Measurements from ENCODE around the gene AACS.
"Not testable (repeated sequence)": the region's sequence is repeated elsewhere in the genome, so short reads cannot be mapped to it uniquely, and the experiment has no call there.

The AACS gene

DNA sequence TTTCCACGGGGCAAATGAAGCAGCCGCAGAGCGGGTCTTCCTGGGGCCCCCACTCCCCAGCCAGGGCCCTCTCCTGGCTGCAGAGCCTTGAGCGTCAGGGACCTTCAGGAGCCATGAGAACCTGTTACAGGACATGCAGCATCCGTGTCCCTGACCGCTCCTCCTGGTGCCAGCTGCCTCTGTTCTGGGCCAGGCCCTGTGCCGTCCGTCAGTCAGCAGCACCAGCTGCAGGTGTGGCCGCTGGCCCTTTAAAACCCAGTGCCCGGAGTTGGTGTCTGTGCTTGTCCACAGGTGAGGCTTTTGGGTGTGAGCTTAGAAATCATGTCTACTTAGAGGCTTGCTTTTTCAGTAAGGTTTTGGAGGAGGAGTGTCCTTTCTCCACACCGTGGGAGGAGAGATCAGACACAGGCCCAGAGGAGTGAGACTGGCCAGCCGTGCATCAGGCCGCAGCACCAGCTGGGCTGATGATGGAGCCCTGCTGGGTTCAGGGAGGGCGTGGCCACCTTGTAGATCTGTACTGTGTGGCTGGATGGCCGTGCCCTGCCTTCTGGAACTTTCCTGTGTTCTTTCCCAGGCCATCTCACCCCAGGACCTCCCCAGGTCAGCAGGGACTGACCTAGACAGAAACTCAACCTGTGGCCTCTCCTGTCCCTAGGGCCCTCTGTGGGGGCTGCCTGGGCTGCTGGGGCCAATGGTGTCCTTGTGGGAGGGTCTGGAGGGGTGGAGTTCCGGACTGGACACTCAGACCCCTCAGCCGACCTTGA is 27.1 kb downstream of the AACS start:
- DNase-seq (ENCODE audit: low read depth, low spot score), result no peak

DNA sequence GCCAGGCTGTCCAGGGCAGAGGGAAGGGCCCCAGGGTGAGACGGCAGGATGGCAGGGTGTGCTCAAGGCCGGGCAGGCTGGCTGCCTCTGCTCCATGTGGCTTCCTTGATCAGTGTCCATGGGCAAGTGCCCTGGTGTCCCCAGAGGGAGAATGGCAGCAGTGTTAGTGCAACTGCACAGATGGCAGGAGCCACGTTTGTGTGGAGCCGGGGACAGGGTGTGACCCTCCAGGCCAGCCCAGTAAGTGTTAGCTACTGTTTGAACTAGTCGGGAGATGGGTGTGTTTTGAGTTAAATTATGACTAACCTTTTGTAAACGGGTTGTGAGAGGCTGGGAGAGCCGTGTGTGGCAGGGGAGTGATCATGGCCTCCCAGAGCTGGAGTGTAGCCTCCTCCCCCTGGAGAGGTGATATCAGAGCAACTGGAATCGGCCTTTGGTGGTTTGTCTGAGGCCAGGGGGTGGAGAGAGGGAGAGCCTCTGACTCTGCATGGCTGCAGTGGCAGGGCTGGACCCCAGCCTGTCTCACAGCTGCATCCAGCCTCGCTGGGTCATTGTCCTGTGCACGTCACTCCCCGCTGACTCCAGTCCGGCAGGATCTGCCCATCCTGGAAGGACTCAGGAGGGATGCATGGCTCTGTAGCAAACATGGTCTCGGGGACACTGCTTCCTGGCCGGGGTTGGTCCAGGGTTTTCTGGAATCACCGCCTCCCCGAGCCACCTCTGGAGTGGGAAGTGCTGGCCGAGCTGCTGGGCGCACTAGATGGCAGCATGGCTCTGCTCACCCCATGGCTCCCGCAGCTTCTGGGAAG is 27.8 kb downstream of the AACS start:
- no peak for DNase-seq (ENCODE audit: low read depth, low spot score)

DNA sequence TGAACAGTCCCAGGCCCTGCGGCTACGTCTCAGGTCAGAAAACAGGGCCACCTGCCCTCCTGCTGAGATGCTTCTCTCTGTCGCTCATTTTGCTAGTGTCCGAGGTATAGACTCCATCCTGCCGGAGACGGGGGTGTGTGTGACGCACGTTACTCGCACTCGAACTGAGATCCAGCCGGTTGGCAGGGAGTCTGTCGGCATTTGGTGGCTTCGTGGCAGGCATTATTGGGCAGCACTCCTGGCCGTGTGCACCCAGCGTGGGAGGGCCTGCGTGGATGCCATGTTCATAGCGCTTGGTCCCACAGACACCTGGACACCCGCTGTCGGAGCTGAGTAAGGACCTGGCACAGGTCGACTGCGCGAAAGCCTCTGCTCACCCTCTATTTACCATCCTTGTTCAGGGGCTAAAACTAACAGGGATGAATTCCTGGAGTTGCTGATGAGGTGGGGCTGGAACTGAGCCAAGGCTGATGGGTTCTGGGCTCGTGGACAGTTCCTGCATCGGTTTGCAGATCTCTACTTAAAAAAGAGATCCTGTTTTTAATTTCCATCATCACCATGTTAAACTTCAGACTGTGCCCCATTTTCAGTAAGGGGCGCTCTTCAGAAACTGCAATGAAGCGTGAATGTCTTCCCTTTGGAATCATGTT is 28.6 kb downstream of the AACS start:
- DNase-seq (ENCODE audit: low read depth, low spot score), result no peak

DNA sequence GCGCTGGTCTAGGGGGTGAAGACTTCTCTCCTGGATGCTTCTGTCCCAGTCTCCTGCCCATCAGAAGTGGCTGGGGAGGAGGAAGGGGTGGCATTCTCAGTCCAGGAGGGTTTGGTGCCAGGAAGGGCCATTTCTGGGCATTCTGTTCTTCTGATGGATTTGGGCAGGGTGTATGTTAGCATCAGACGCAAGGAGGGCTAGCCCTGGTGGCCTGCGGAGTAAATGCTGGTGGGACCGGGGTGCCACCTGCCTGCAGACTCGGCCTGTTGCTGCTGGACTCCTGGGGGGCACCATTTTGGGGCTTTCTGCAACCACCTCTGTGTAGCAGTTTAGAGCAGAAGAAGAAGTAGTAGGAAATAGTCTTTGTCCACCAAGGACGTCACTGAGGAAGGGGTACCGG is 31.7 kb downstream of the AACS start:
- no peak for DNase-seq (ENCODE audit: low read depth, low spot score)

DNA sequence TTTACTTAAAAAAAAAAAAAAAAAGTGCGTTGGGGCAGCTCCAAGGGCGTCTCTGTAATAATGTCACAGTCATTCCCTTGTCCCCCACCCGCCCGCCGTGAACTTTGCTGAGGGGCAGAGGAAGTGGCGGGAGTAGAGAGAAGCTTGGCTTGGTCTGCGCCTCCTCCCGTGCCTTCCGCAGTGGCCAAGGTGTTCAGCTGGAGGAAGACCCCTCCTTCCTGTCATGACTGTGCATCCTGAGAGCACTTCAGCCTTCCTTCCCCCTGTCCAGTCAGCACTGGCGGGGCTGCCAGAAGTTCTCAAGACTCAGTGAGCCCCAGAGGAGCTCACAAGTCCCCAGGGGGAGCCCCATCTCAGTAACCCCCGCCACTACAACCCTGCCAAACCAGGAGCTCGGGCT is 32.2 kb downstream of the AACS start:
- DNase-seq (ENCODE audit: low read depth, low spot score), result no peak

DNA sequence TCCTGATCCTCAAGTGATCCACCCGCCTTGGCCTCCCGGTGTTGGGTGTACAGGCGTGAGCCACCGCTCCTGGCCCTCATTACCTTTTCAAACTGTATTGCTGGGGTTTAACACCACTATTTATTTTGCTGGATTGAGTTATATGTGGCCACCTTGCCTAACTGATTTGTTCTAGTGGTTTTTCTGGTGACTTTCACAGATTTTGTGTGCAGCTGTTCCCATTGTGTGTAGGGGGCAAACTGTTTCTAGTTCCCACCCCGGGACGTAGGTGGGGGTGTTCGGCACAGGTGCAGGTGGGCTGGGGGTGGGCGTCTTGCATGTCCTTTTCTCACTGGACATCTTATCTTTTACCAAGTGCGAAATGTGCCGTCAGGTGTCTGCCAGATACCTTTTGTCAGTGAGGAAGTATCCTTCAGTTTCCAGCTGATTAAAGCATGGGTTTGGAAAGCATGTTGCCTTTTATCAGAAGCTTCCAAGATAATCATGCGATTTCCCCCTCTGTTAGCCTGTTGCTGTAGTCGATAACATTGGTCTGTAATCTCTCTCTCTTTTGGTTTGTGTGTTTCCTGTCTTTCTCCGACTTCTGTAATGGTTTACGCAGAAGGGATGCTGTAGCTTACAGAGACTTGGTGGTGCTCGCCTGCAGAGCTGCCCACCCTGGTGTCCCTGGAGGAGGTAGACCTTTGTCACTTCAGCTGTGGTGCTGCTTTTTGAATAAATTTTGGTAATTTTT is 33.6 kb downstream of the AACS start:
- no peak for DNase-seq (ENCODE audit: low read depth, low spot score)

DNA sequence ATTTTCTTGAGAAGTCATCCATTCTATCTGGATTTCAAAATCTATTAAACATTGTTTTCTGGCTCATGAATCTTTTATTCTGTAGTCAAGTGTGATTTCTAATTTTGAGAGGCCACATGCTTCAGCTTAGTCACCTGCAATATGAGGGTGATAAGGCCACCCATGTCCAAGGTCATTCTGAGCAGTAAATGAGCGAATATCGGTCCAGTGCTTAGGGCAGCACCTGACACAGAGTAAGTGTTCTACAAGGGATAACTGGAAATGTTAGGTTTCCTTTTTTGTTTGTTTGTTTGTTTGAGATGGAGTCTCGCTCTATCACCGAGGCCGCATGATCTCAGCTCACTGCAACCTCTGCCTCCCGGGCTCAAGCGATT is 34.2 kb downstream of the AACS start:
- DNase-seq (ENCODE audit: low read depth, low spot score), result no peak

DNA sequence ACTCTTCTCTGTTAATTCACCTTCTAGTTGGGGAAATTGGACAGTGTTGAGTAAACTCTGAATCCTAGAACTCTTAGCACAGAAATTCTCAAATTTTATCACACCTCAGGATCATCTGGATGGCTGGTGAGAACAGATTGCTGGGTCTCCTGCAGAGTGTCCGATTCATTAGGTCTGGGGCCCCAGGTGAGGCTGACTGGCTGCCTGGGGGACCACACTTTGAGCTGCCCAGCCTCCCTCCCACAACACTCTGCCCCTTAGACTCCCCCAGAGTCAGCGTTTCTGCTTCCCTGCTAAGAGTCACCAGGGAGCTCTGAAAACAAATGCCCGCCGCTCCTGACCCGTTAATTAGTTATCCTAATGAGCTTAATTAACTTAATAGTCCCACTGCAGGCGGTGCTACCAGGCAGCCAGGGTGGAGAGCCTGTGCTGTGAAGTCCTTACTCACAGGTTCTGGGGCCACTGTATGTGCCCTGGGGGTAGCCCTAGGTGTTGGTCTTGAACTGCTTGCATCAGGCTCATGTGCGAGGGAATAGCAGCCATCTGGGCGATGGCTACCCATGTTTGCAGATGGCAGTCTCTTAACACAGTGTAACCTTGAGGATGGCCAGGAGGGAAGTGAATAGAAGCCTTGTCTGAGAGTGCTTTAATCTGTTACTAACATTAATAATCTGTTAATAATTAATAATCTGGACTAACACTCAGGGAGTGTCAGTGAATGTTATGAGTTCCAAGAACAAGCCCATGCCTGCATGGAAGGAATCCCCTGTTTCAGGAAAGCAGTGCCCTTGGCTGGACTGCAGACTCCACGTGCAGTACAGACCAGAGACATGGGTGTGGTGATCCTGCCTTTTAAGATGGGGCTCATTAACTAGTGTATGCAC is 35.6 kb downstream of the AACS start:
- no peak for DNase-seq (ENCODE audit: low read depth, low spot score)

DNA sequence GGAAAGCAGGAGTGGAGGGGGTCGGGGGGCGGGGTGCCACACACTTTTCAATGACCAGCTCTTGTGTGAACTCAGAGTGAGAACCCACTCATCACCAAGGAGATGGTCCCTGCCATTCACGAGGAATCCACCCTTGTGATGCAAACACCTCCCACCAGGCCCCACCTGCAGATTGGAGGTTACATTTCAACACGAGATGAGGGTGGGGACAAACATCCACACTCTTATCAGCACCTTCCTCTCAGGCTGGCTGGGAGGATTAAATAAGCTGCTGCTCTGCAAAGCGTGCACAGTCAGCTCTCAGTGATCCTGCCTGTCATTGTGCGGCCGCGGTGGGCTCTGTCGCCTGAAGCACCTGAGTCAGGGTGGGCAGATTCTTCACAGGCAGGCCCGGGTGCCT is 39.7 kb downstream of the AACS start:
- DNase-seq (ENCODE audit: low read depth, low spot score), result no peak

DNA sequence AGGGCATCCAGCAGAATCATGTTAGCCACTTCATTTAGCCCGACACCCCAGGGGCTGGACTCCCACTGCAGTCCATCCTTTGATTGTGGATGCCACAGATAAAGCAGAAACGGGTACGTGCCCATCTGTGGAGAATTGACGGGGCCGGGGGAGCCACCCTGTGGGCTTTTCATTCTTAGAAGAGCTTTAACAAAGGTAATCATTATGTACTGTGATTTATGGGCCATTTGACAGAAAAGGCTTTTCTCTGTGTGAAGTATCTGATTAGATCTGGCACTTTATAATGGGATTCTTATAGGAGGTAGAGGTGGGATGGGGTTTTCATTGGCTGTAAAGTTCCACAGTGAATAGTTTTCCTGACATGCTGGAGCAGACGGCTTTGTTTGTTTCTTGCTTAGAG is 40.4 kb downstream of the AACS start:
- no peak for DNase-seq (ENCODE audit: low read depth, low spot score)

DNA sequence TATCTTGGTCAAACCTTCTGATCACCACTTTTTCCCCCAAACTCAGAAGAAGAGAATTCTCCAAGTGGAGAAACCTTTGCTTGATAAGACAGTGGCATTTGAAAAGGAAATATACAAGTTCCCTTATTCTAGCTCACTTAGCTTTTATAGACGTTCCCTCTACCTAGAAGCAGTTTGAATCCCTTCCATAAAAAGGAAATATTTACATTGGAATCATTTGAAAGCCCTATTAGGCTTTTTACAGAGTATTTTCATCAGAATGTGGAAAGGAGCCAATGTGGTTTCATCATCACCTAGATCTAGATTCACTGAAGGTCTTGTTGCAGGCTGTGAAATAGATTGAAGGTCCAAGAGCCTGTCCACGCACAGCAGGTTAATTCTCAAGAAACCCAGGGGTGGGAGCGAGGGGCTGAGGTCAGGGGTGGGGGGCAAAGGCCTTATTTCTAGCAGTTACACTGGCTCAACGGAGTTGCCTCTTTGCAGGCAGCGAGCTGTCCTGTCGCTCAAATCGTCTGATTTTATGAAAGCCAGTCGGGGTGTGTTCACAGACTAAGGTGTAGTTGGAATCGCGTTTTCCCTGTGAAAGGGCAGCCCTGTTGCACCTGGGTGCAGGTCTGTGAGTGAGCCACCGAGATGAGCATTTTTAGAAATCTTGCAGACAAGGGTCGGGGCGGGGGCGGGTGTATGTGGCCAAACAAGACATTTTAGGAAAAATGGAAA is 45.6 kb downstream of the AACS start:
- DNase-seq (ENCODE audit: low read depth, low spot score), result no peak

DNA sequence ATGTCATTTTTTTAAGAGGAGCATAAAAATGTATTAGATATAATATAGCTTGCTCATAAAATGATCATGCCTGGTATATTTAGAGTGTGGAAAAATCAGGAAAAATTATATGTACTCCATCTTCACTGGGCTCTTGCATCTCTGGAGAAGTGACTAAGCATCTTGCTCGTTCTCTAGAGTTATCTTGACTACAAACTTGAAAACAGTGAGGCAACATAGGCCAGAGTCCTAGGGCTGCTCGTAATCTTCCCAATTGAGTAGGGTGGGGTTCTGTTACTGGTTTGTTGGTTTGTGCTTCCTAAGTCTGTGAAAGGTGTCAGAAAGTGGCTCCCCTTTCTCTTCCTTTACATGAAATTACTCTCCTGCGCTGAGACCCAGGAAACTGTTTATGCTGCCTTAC is 46.2 kb downstream of the AACS start:
- DNase-seq (ENCODE audit: low read depth, low spot score), result no peak

DNA sequence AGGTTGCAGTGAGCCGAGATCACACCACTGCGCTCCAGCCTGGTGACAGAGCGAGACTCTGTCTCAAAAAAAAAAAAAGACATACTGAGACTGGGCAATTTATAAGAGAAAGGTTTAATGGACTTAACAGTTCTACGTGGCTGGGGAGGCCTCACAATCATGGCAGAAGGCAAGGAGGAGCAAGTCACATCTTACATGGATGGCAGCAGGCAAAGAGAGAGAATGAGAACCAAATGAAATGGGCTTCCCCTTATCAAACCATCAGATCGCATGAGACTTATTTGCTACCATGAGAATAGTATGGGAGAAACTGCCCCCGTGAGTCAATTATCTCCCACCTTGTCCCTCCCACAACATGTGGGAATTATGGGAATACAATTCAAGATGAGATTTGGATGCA is 47.4 kb downstream of the AACS start:
- DNase-seq (ENCODE audit: low read depth, low spot score), result not testable (repeated sequence)

DNA sequence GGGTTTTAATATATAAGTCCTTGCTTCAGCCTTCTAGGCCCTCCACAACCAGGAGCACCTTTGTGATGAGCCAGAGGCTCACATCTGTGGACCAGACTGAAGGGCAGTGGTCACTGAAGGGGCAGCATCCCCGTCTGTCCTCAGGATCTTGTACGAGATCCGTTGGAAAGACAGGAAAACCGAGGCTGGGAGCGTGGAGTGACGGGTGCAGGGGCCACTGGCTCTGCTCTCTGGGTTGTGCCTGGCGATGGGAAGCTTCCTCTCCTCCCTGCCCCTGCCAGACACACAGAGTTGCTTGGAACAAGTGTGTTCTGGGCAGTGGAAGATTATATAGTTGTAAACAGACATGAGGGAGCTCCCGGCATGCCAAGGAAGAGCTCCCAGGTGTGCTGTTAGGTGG is 48.0 kb downstream of the AACS start:
- no peak for DNase-seq (ENCODE audit: low read depth, low spot score)

DNA sequence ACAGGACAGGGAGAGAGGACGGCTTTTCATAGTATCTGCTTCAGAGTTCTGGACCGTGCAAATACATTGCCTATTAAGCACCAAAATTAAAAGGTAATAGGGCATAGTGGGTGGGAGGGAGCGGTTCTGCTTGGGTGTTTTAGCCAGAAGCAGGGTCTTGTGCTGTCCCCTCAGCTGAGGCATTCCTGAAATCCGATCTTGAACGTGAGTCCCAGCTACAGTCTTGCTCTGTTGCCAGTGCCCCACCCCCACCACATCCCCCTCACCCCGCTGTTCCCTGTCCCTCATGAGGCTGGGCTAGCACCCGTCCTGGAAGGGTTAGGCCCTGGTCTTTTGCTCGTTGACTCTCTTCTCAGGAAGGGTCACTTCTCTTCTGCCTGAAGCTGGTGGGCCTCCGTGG is 48.6 kb downstream of the AACS start:
- DNase-seq (ENCODE audit: low read depth, low spot score), result no peak

DNA sequence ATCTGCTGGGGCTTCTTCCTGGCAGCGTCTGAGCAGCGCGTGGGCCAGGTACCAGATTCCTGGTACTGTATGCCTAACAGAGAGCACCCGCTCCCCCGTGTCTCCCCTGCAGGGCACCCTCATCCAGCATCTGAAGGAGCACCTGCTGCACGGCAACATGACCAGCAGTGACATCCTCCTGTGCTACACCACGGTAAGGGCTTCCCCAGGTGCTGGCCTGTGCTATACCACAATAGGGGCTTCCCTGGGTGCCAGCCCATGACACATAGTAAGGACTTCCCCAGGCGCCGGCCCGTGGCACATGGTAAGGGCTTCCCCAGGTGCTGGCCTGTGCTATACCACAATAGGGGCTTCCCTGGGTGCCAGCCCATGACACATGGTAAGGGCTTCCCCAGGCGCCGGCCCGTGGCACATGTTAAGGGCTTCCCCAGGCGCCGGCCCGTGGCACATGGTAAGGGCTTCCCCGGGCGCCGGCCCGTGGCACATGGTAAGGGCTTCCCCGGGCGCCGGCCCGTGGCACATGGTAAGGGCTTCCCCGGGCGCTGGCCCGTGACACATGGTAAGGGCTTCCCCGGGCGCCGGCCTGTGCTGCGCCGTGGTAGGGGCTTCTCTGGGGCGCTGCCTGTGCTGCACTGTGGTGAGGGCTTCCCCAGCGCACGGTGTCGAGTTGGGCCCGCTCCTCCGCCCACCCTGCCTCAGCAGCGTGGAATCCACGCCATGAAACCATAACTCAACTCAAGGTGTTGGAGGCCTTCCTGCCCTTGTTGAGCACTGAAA is 49.3 kb downstream of the AACS start:
- DNase-seq (ENCODE audit: low read depth, low spot score), result no peak

DNA sequence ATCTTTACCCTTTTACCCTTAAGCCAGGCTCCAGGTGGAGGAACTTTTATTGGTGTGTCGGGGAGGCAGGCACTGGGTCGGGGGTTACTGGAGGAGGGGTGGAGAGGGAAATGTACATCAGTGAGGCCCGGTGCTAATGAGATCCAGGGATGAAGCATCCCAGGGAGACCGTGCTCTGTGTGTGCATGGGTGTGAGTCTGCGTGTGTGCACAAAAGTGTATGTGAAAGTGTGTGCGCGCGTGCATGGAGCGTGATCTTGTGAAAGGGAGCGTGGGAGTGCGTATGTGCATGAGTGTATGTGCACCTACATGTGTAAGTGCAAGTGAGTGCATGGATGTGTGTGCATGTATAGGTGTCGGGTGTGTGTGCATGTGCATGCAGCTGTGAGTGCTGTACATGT is 55.3 kb downstream of the AACS start:
- no peak for DNase-seq (ENCODE audit: low read depth, low spot score)

DNA sequence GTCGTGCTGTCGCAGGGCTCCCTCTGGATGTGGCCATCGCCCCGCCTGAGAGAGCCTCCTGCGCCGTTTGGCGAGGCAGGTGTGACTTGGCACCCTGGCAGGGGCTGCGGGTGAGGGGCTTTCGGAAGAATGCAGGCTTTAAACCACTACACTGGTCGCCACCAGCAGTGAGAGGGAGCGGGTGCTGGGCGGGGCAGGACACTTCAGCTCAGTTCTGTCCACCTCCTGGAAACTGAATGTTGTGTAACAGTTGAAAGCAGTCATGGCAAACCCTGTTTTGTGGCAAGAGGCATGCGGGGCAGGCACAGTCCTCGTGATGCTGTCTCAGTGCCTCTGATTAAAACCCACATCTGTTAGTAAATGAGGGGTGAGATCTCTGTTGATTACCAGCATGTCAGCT is 55.9 kb downstream of the AACS start:
- no peak for DNase-seq (ENCODE audit: low read depth, low spot score)

DNA sequence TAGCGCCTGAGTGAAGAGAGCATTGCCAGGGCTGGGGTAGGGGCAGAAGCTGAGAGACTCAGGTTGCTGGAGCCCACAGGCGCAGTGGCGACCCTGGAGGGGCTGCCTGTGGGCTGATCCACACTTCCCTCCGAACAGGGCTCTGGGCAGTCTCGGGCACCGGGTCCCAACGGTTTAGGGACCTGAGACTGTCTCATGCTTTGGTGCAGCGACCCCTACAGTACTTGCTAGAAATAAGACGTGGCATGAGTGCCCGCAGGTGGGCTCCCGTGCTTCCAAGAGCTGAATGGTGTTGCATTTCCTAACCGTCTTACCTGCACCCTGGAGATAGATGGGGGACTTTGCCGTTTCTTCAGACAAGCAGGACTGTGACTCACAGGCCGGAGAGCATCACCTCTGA is 57.4 kb downstream of the AACS start:
- no peak for DNase-seq (ENCODE audit: low read depth, low spot score)

All from brain pericyte (primary cell).